GM21737 (cell line): ENCODE results near the gene TMEM175.
"Not testable (repeated sequence)": the region's sequence is repeated elsewhere in the genome, so short reads cannot be mapped to it uniquely, and the experiment has no call there.

Experiments
- ATAC-seq: cut with Tn5 transposase; IDR thresholded peaks from one replicate; pipeline ENCODE4 v1.9.1; 2021; ENCODE audit warnings: mild to moderate bottlenecking, moderate library complexity; ENCODE audit not compliant: unreplicated experiment

Gene TMEM175

DNA sequence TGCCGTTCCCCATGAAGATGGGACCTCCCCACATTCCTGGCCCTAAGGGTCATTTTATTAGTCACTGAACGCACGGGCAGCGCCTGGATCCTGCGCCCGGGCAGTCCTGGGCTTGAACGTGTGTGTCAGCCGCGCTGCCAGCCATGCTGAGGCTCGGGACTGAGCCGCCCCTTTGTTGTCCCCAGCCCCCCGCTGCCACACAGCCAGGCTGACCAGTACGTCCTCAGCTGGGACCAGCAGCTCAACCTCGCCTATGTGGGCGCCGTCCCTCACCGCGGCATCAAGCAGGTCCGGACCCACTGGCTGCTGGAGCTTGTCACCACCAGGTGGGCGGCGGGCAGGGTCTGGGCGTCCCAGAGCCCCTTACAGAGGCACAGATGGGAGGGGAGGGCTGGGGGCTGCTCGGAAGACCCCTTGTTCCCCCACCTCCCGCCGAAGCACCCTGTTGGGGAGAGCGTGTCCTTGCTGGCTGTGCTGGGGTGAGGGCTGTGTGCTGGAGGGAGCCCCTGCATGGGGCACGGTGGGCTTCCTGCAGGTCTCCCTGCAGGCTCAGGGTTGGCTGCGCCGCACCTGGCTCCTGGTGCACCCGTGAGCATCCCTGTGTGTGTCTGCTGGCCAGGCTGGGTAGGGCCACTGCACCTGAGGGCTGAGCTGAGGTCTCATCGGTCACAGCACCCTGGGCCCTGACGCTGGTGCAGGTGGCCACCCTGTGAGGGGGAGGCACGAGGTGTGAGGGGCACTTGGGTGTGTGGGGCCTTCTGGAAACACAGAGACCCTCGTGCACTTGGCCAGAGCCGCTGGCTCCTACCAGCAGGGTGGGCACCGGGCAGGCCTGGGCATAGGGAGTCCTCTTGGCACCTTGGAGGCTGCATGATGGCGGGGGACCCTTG is 55.6 kb downstream of the TMEM175 start:
- ATAC-seq: no peak

GRCh38 chr4:988726-989721 is 56.8 kb downstream of the TMEM175 start:
- ATAC-seq: no peak

DNA sequence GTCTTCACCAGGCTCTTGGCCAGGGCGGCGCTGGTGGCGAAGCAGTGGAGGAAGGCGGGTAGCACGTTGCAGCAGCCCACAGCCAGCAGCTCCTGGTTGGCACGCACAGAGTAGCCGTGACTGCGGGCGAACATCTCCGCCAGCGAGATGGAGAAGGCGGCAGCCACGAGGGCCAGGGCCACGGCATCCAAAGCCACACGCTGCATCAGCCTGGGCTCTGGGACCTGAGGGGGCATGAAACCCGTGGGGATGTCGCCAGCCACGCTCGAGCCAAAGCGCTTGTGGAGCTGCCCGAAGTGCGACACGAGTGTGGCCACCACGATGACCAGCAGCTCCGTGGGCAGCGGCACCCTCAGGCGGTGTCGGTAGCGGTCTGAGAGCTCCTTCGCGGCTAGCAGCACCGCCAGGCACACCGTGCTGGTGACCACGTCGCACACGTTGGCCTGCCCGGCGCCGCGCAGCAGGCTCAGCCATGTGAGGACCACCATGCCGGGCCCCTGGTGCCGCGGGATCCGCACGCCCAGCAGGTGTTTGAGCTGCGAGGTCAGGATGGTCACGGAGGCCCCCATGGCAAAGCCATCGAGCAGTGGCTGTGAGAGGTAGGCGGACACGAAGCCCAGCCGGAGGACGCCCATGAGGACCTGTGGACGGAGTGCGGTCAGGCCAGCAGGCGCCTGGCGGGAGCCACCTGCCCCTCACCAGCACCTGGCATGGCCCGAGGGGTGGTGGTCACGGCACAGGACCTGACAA is 57.6 kb downstream of the TMEM175 start:
- no peak for ATAC-seq

DNA sequence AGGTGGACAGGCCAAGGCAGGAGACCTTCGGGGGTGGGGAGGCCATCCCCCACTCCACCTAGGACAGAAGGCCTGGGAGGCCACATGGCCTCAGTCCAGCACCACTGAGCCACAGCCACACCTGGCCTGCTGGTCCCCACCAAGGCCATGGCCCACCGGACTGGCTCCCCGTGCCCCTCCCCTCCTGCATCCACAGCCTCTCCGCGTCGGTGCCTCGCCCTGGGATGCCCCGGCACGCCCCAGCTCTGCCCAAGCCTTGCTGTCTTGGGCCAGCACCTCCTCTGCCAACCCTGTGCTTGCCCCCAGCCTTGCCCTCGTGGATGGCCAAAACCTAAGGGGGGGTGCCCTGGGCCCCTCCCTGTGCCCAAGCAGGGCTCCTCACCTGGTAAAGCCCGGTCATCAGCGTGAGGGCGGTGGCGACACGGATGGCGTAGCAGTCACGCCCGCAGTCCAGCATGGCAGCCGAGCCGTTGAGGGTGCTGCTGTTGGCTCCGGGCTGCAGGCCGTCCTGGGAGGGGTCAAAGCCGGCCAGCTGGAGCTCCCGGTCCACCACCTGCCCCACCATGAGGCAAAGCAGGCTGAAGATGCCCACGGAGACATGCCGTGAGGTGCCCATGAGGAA is 58.6 kb downstream of the TMEM175 start:
- no peak for ATAC-seq

DNA sequence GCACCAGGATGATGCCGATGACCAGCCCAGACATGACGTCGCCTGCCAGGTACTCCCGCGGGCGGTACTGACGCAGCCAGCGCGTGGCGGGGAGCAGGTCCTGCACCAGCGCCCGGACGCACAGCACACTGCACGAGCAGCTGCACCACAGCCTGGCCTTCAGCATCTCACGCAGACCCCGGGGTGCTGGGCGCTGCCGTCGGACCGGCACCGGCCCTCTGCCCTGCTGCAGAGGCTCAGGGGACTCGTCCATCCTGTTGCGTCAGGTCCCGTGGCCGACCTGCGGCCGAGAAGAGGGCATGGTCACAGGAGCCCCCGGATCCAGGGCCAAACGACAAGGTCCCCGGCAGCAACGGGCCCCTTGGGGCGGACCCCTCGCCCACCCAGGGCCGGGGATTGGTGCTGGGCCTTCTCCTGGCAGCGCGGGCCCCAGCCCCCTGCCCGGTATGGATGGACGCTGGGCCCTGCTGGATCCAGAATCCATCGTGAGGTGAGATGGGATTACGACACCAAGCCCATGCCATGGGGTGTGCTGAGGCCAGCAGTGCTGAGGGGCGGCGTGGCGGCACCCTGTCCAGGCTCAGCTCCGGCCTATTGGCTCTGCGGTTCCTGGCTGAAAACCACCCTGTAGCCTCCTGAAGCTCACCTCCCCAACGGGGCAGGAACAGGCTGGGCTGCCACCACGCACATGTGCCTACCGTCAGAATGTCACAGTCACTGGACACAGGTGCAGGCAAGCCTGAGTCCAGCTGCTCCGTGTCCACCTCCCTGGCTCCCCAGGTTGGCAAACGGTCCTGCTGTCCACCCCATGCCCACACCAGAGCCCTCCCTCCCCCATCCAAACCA is 59.4 kb downstream of the TMEM175 start:
- no peak for ATAC-seq

GRCh38 chr4:992297-993110 is 60.2 kb downstream of the TMEM175 start:
- no peak for ATAC-seq

- no peak for ATAC-seq
Measured at GRCh38 chr4:993111-994029, 61.1 kb downstream of the TMEM175 start, which contains the start of gene SLC26A1. TSS of gene SLC26A1 (minus strand) at chr4:993404. CDS start at chr4:991703, 1,701 bp downstream.

GRCh38 chr4:995311-996026 is 63.2 kb downstream of the TMEM175 start:
- ATAC-seq: no peak

DNA sequence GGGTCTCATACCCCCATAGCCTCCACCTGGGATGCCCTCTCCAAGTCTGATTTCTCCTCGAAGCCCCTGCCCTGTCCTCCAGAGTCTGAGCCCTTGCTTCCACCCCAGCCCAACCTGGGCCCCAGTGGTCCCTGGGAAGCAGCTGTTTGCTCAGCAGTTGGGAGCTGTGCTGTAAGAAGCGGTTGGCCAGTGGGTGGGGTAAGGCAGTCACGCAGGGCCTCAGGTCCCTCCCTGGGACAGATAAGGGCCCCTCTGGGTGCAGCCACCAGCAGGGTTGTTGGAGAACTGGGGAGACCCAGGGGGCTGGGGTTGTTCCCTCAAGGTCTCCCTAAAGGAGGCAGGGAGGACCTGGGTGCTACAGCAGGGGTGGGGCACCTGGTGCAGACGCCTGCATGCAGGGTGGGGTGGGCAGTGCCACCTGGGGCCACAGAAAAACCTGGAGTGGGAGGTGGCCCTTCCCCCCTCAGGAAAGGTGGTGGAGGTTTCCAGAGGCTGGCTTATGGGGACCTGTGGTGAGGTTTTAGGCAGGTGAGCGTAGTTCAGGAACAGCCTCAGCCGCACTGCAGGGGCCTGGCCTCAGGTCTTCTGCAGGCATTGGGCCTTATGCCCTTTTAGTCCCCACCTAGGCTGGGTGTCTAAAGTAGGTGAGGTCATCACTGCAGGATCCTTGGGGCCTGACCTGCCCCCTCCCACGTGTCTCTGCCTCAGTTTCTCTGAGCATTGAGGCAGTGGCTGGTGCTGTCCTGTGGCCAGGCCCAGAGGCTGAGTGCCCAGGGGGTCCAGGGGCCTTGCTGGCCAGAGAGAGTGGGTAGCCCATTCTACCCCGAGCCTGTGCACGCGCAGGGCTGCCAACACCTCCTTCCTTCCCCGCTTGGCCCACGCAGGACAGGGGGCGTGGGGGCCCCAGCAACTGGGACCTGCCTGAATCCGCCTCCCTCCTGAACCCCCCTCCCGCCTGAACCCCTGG is 64.1 kb downstream of the TMEM175 start:
- no peak for ATAC-seq

- ATAC-seq: no peak
Measured at GRCh38 chr4:996997-997374, 64.7 kb downstream of the TMEM175 start.

DNA sequence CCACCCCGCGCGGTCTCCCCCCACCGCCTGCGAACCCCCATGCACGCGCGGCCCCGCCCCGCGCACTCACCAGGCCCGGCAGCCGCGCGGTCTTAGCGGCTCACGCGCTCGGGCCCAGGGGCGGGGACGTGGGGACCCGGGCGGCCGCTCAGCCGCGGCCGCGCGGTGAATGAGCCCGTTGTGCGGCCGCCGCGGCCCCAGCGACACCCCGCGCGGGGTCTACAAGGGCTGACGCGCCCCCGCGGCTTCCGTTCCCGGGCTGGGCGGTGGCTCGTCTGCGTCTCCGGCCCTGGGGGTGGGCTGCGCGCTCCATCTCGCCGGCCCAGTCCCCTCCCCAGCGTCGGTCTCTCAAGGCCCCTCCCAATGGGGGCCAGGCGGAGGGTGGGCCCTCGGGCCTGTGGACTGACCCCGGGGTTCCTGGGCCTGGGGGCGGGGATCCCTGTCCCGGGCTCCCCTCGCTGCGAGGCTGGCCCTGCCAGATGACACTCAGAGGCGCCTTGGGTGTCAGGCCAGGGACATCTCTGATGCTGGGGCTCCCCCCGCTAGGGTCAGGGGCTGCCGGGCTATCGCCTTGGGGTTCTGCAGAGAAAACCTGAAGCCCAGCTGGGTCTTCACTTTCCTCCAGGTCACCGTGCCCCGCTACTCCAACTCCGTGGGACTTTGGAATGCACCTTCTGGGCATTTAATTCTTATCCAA is 65.3 kb downstream of the TMEM175 start:
- ATAC-seq: no peak

DNA sequence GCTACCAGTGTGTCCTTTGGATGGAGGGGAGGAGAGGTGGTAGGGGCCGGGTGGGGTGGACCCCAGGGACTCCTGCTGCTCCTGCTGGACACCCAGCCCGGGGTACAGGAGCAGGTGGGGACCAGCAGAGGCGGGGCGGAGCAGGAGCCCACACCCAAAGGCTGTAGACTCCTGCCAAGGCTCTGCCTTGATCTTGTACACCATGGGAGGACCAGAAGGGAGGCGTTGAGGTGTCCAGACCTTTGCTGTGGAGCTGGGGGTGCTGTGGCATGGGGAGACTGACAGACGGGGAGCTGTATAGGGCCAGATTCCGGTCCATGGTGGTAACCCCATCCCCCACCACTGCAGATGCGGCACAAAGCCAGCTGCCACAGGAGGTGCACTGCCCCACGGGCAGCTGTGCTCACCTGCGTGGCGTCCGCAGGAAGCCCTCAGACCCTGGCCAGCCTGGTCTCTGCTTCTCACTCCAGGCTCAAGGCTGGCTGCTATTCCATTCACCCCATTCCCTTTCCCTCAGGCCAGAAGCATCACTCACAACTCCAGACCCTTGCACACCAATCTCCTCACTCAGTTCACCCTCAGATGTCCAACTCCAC is 65.9 kb downstream of the TMEM175 start:
- no peak for ATAC-seq

DNA sequence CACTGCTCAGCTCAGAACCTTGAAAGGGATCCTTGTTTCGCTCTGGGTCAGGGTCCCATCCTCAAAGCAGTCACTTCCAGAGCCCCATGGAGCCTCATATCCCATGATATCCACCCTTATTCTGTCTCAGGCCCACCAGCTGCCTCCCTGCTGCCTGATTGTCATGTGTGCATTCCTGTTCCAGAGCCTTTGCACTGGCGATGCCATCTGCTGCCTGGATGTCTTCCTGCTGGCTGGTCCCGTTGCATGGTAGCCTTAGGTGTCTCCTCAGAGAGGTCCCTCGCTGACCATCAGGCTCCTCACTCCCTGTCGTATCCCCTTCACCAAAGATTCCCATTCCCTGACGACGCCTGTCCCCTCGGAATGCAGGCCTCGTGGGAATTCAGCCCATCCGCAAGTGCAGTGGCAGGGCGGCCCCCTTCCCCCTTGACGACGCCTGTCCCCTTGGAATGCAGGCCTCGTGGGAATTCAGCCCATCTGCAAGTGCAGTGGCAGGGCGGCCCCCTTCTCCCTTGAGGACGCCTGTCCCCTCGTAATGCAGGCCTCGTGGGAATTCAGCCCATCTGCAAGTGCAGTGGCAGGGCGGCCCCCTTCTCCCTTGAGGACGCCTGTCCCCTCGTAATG is 67.1 kb downstream of the TMEM175 start:
- not testable (repeated sequence) for ATAC-seq

- no peak for ATAC-seq
Measured at GRCh38 chr4:999882-1000425, 67.7 kb downstream of the TMEM175 start.
